Suprapubic skin (tissue), 4 donors: Measurements from ENCODE around the gene ZNF177. TPM values are rescaled to one million over a fixed set of nuclear protein-coding genes. Genes with fewer than 3 reads are reported as not detected.
"Not testable (repeated sequence)": the region's sequence is repeated elsewhere in the genome, so short reads cannot be mapped to it uniquely, and the experiment has no call there.

ENCODE experiments used
- DNase-seq, 2 donors: peaks; one replicate each; pipeline ENCODE4 v3.0.0-alpha.2; 2019; ENCODE audit warnings: low spot score in 2 of 2
- H3K27ac ChIP-seq: fragments of 200-600 bp; sonication (generic); one replicate; pipeline ENCODE4 v1.5.1; 2019
- H3K27me3 ChIP-seq: fragments of 200-600 bp; sonication (generic); one replicate; pipeline ENCODE4 v1.5.1; 2019
- H3K36me3 ChIP-seq: fragments of 200-600 bp; sonication (generic); one replicate; pipeline ENCODE4 v1.5.1; 2019
- H3K4me1 ChIP-seq: fragments of 200-600 bp; sonication (generic); one replicate; pipeline ENCODE4 v1.5.1; 2019
- H3K4me3 ChIP-seq: fragments of 200-600 bp; sonication (generic); one replicate; pipeline ENCODE4 v1.5.1; 2019; ENCODE audit warnings: mild to moderate bottlenecking
- H3K9me3 ChIP-seq: fragments of 200-600 bp; sonication (generic); one replicate; pipeline ENCODE4 v1.5.1; 2019
- CTCF ChIP-seq, 2 donors: fragments of 200-600 bp in 1 of 2; fragments of 450-650 bp in 1 of 2; sonication (generic) in 1 of 2; IDR thresholded peaks; one replicate each; pipeline ENCODE4 v1.5.1; 2016 to 2019; ENCODE audit warnings: antibody characterized with exemption in 2 of 2, mild to moderate bottlenecking in 1 of 2, moderate library complexity in 1 of 2
- EP300 ChIP-seq: sonication (generic); formaldehyde crosslinking; IDR thresholded peaks from one replicate; pipeline ENCODE4 v1.6.1; 2017; ENCODE audit warnings: antibody characterized with exemption
- POLR2A ChIP-seq, 2 donors: fragments of 450-650 bp; IDR thresholded peaks; one replicate each; pipeline ENCODE4 v1.6.1; 2017; ENCODE audit warnings: antibody characterized with exemption in 2 of 2, mild to moderate bottlenecking in 2 of 2, moderate library complexity in 2 of 2
- POLR2AphosphoS5 ChIP-seq, 3 donors: sonication (generic); formaldehyde crosslinking; IDR thresholded peaks; one replicate each; pipeline ENCODE4 v1.6.1; 2017; ENCODE audit warnings: antibody characterized with exemption in 3 of 3
- WGBS: methylation state at CpG from one replicate; pipeline ENCODE4 v1.1.5; 2018; 5-methylcytosine and 5-hydroxymethylcytosine counted together
- total RNA-seq, 4 donors: library from RNA; depleted of rRNA; stranded (reverse); fragments of >200 nt; gene quantifications; one replicate each; pipeline ENCODE4 v1.1.0, GENCODE V29; 2016

Gene ZNF177
- 1 to 10 TPM in 2 of 4 donors, under 1 TPM in 1, not detected in 1; 0.23 to 1.8 (median 1.4) TPM for total RNA-seq

- Histone ChIP-seq H3K27me3 (no peaks in the 10 kb centered on the region), H3K4me3 (peak within 1 kb of the TSS; percentile 31), H3K4me1 (no peaks in the 10 kb centered on the region), H3K36me3 (peaks cover 4% of the 10 kb centered on the region), H3K27ac (no peak within 1 kb of the TSS), H3K9me3 (peaks cover 63% of the 10 kb centered on the region)
- WGBS, result 0% methylated on average over 10 of the region's 28 CpGs
- TF ChIP-seq POLR2A (IDR thresholded peaks at IDR 0.05), result no peak
- TF ChIP-seq POLR2AphosphoS5 (IDR thresholded peaks at IDR 0.05), result no peak
- no peak for TF ChIP-seq CTCF (IDR thresholded peaks at IDR 0.05)
- TF ChIP-seq EP300, result no peak
- no peak for DNase-seq
Measured at GRCh38 chr19:9362905-9363304, at the start of gene ZNF177. TSS of gene ZNF177 (plus strand) at chr19:9363013. CDS start at chr19:9378312, 15,299 bp downstream.

GRCh38 chr19:9313756-9314155 is 49.1 kb upstream of the ZNF177 start:
- no peaks in the 10 kb centered on the region for H3K9me3 ChIP-seq
- DNase-seq, result no peak
- 81% methylated on average over 4 of the region's 4 CpGs for WGBS
- H3K27ac ChIP-seq, result no peak overlapping the region
- no peaks in the 10 kb centered on the region for H3K36me3 ChIP-seq
- TF ChIP-seq EP300 (no peak), POLR2AphosphoS5 (IDR thresholded peaks at IDR 0.05) (no peak), POLR2A (IDR thresholded peaks at IDR 0.05) (no peak), CTCF (IDR thresholded peaks at IDR 0.05) (no peak)
- H3K27me3 ChIP-seq, result no peaks in the 10 kb centered on the region
- no peak overlapping the region for H3K4me3 ChIP-seq
- H3K4me1 ChIP-seq, result peaks cover 2% of the 10 kb centered on the region

GRCh38 chr19:9321338-9321737 is 41.5 kb upstream of the ZNF177 start:
- Histone ChIP-seq H3K4me3 (no peak overlapping the region), H3K36me3 (peaks cover 3% of the 10 kb centered on the region), H3K9me3 (peaks cover 3% of the 10 kb centered on the region), H3K4me1 (peaks cover 12% of the 10 kb centered on the region), H3K27me3 (no peaks in the 10 kb centered on the region), H3K27ac (no peak overlapping the region)
- TF ChIP-seq EP300 (no peak), CTCF (IDR thresholded peaks at IDR 0.05) (no peak), POLR2A (IDR thresholded peaks at IDR 0.05) (no peak), POLR2AphosphoS5 (IDR thresholded peaks at IDR 0.05) (no peak)
- WGBS, result 97% methylated on average over 8 of the region's 23 CpGs
- no peak for DNase-seq

GRCh38 chr19:9321756-9322155 is 41.1 kb upstream of the ZNF177 start:
- WGBS, result 100% methylated on average over 11 of the region's 14 CpGs
- not testable (repeated sequence) for H3K27me3 ChIP-seq, H3K4me3 ChIP-seq, H3K27ac ChIP-seq, H3K36me3 ChIP-seq, H3K9me3 ChIP-seq, DNase-seq
- peaks cover 12% of the 10 kb centered on the region for H3K4me1 ChIP-seq

DNA sequence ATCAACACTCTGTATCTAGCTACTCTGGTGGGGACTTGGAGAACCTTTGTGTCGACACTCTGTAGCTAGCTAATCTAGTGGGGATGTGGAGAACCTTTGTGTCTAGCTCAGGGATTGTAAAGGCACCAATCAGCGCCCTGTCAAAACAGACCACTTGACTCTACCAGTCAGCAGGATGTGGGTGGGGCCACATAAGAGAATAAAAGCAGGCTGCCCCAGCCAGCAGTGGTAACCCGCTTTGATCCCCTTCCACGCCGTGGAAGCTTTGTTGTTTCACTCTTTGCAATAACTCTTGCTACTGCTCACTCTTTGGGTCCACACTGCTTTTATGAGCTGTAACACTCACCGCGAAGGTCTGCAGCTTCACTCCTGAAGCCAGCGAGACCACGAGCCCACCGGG is 40.6 kb upstream of the ZNF177 start:
- not testable (repeated sequence) for DNase-seq, H3K4me3 ChIP-seq, H3K27ac ChIP-seq, H3K36me3 ChIP-seq, H3K27me3 ChIP-seq
- 99% methylated on average over 10 of the region's 10 CpGs for WGBS
- H3K9me3 ChIP-seq, result peaks cover 12% of the 10 kb centered on the region
- H3K4me1 ChIP-seq, result peaks cover 12% of the 10 kb centered on the region

- Histone ChIP-seq H3K27ac (peak overlapping the region; percentile 90), H3K9me3 (peaks cover 17% of the 10 kb centered on the region), H3K4me1 (peaks cover 12% of the 10 kb centered on the region), H3K36me3 (peaks cover 11% of the 10 kb centered on the region), H3K4me3 (peak overlapping the region; percentile 90), H3K27me3 (no peaks in the 10 kb centered on the region)
- DNase-seq, result peak in 1 of 2 donors; percentile 77
- WGBS, result 2% methylated on average over 9 of the region's 9 CpGs
- no peak for TF ChIP-seq POLR2A (IDR thresholded peaks at IDR 0.05)
- TF ChIP-seq POLR2AphosphoS5 (IDR thresholded peaks at IDR 0.05), result no peak
- TF ChIP-seq EP300, result no peak
- TF ChIP-seq CTCF (IDR thresholded peaks at IDR 0.05), result peak in 1 of 2 donors; percentile 17
Measured at GRCh38 chr19:9323557-9323918, 39.3 kb upstream of the ZNF177 start.
